Measurements from ENCODE around the gene CHD6.

CHD6 gene

GRCh38 chr20:41392871-41393704 lies 225.1 kb downstream of the CHD6 start:
- DNase-seq (ENCODE audit: low spot score), result no peak

DNA sequence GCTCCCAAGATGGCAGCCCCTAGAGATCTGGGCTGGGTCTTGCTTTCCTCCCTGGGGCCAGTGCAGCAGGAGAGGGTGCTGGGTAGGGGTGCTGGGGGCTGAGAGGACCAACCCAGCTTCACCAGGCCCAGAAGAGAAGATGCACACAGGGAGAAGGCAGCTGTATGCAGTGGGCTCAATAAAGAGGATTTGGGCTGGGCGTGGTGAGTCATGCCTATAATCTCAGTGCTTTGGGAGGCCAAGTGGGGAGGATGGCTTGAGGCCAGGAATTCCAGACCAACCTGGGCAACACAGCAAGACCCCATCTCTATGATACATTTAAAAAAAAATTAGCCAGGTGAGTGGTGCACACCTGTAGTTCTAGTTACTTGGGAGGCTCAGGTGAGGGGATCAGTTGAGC lies 225.9 kb downstream of the CHD6 start:
- no peak for DNase-seq (ENCODE audit: low spot score)

DNA sequence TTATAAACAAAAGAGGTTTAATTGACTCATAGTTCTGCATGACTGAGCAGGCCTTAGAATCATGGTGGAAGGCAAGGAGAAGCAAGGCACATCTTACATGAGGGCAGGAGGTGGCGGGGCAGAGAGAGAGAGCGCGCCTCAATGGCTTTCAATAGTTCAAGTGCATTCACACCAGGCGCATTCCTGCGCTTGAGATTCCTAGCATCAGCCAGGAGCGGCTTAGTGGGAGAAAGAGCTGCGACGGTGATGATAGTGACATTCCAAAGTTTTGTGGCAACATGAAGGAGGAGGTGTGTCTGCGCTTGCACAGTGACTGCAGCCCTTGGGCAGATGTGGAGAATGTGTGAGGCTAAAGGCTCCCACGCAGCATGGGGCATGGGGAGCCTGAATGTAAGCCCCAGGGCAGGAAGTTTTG lies 226.6 kb downstream of the CHD6 start:
- DNase-seq (ENCODE audit: low spot score), result no peak

DNA sequence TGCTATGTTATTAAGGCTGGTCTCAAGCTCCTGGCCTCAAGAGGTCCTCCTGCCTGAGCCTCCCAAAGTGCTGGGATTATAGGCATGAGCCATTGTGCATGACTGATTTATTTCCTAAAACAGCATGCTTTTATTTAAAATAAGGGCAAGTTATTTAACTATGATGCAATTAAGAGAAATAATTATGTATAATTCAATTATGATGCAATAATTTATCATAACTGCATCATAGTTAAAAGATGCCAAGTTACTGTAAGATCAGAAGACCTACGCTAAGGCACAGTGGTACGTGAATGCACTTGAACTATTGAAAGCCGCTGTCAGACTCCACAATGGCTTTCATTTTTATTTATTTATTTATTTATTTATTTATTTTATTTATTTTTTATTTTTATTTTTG lies 227.3 kb downstream of the CHD6 start:
- no peak for DNase-seq (ENCODE audit: low spot score)

- no peak for DNase-seq (ENCODE audit: low spot score)
These were observed 230.7 kb downstream of the CHD6 start for GRCh38 chr20:41387444-41387851.

DNA sequence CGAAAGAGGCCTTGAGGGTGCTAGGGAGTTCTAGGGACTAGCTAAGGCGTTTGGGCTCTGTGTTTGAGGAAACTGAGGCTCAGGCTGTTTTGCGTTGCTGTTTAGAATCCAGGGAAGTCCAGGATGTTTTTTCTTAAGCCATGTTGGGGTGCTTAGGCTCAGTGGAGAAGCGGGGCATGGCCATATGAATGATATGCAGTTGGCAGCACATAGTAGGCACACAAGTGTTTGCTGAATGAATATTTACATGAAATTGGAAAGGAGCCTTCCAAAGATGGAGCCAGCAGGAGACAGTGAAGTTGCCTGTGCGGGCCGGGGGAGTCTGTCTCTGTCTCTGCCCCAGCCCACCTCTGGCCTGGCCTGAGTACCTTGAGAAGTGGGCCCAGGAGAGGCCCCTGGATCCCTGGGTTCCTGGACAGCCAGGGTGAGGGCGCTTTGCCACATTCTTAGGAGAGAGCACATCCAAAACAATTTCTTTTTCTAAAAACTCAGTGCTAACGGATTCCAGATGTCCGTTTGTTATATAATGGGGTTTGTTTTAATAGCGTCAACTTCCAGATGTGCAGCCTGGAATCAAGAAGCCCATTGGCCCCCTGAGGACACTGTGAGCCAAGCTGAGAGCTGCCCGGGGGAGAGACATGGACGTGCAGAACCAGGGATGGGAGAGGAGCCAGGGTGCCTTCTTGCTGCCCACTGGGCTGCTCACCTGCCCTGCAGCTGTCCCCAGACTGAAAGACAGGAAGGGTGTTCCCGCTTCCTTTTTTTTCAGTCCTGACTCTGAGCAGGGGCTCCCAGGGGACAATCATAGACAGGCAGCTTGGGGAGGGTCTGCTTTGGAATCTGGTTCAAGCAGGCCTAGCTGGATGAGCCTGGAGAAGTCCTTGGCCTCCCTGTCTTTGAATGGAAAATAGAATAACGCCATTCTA lies 231.4 kb downstream of the CHD6 start:
- DNase-seq (ENCODE audit: low spot score), result no peak

GRCh38 chr20:41382791-41383305 lies 235.3 kb downstream of the CHD6 start:
- DNase-seq (ENCODE audit: low spot score), result no peak

DNA sequence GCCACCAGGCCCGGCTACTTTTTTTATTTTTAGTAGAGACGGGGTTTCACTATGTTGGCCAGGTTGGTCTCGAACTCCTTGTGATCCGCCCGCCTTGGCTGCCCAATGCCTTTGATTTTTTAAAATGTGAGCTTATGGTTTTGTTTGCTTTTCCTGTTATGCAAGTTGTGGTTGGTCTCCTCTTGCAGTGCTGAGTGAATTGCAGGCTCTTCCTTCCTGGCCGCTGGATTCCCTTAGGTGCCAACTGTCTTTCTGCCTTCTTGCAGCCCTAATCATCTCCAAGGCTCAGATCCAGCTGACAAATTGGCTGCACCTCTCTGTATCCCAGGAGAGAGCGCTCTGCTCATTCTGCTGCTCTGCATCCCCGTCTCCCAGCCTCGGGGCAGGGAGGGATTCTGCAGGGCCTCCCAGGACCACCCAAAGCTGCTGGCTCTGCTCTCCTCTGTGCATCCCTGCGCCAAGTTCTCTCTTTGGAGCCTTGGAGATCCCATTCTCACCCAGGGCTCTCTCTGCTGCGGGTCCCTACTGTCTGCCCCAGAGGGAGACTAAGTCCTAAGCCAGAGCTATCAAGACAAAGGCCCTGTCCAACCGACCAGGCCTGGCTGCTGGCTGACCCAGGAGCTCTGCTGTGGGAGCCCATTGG lies 237.5 kb downstream of the CHD6 start:
- no peak for DNase-seq (ENCODE audit: low spot score)

- DNase-seq (ENCODE audit: low spot score), result no peak
These were observed 238.6 kb downstream of the CHD6 start for GRCh38 chr20:41379551-41379950.

- no peak for DNase-seq (ENCODE audit: low spot score)
These were observed 240.9 kb downstream of the CHD6 start for GRCh38 chr20:41377275-41377674.

DNA sequence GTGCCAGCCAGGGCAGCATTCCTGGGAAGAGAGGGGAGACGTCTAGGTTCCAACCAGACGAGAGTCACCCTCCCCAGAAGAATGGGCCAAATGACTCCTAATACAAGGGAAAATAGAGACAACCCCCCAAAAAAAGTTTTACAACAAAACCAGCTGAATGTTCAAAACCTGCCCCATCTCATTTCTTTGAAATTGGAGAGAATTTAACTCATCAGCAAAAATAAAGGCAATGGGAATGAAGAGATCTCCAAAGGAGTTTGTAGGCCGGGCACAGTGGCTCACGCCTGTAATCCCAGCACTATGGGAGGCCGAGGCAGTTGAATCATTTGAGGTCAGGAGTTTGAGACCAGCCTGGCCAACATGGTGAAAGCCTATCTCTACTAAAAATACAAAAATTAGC lies 241.8 kb downstream of the CHD6 start:
- no peak for DNase-seq (ENCODE audit: low spot score)

DNA sequence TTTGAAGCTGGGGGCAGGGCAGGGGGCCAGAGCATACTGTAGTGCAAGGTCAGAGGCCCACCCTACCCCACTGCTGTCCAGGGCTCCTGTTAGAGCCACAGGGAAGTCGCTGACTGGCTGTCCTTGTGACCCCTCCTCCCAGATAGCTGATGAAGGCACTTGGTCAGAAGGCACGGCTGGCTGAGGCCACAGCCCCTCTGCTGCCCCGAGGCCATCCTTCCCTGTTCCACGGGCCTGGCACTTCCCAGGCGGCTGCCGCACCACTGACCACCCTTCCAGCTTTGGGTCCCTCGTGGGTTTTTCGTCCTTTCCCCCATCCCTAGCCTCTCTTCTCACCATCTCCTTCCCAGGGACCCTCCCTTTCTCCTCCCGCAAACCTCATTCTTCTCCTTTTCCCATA lies 242.3 kb downstream of the CHD6 start:
- DNase-seq (ENCODE audit: low spot score), result no peak

DNA sequence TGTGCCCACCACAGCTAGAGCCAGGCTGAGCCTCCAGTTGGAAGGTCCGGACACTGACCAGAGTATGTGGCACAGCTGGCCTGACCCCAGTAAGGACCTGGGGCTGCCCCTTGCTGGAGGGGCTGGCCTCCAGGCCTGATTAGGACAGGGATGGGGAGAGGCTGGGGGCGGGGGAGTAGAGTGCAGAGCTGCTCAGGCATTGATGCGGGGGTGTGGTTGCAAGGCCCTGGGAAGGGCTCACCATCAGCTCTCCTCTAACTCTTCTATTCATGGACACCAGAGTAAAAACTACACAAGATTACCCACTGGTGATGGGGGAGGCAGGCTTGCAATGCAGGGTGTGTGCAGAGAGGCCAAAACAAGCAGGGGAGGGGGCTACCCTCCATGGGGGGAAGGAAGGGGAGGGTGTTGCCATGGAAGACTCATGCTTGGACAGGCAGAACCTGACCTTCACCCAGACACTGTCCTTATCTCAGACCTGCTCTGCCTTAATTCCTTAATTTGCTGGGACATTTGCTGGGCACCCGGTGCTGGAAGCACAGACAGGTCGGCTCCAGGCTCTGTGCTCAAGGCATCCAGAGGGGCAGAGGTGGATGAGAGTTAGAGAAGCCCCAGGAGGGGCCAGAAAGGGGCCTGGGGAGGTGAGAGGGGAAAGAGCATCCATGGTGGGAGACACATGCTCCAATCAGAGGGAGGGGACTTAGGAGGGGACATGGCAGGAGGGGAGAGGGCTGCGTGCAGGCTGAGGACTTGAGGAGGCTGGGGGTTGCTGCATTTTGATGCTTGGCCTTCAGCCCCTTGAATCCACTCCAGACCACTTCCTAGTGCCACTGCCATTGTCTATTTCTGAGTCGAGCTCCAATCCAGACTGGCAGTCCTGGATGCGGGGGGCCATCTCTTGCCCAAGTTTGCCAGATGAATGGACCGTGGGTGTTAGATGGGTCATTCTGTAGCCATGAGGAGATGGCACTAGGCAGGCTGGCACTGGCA lies 244.0 kb downstream of the CHD6 start:
- DNase-seq (ENCODE audit: low spot score), result no peak

GRCh38 chr20:41373251-41373783 lies 244.9 kb downstream of the CHD6 start:
- no peak for DNase-seq (ENCODE audit: low spot score)

GRCh38 chr20:41371371-41371770 lies 246.8 kb downstream of the CHD6 start:
- no peak for DNase-seq (ENCODE audit: low spot score)

GRCh38 chr20:41370176-41370575 lies 248.0 kb downstream of the CHD6 start:
- DNase-seq (ENCODE audit: low spot score), result no peak

DNA sequence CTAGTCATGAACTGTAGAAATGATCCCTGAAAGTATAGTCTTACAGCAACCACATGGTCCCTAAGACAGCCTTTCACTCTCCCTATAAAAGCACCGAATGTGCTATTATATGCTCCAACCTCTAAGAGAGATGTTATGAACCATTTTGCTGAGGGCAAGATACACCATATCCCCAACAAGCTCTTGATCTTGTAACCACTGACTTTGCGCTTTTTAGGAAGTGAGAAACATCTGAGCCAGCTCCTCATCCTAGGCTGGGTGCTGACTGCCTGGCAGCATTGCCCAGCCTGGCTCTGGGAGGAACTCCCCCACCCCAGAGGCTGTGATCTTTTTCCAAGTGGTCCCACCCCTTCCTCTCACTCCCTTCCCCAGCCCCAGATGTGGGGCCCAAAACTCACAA lies 248.5 kb downstream of the CHD6 start:
- DNase-seq (ENCODE audit: low spot score), result no peak

DNA sequence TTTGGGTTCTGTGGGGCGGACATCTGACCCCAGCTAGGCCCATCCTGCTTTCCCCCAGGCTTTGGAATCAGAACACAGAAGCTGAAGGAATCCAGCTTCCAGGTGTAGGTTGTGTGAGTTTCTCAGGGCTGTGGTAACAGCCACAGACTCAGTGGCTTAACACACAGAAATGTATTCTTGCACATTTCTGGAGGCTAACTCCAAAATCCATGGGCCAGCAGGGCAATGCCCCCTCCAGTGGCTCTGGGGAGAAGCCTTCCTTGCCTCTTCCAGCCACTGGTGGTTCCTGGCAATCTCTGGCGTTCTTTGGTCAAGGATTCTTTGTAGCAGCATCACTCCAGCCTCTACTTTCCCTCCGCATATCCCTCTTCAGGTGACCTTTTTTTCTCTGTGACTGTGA lies 250.2 kb downstream of the CHD6 start:
- DNase-seq (ENCODE audit: low spot score), result no peak

DNA sequence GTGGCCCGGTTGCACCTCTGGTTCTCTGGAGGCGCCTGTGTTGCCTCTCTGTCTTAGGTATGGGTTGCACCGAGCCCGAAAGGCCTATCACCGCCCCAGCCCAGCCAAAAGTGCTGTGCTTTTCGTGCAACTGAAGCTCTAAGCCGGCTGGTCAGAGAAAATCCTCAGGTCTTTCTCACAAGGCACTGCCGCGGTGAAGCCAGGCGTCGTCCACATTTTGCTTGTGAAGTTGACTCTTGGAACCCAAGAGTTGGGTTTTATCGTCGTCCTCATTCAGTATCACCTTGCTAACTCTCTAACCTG lies 250.8 kb downstream of the CHD6 start:
- no peak for DNase-seq (ENCODE audit: low spot score)

- DNase-seq (ENCODE audit: low spot score), result no peak
These were observed 251.4 kb downstream of the CHD6 start, which contains the start of gene EMILIN3 for GRCh38 chr20:41366546-41367392. Gene EMILIN3, minus strand, starts transcription at chr20:41366818. Its CDS starts 184 bp downstream, at chr20:41366634.

Data from hepatic stellate cell (primary cell).